RPMI7951 (cell line): ENCODE results near the gene GUCY2C. TPM values are rescaled to one million over a fixed set of nuclear protein-coding genes. Genes with fewer than 3 reads are reported as not detected.

ENCODE experiments used
- DNase-seq: peaks from one replicate; pipeline ENCODE4 v3.0.0-alpha.2; 2012; ENCODE audit warnings: low read depth
- total RNA-seq: library from RNA; depleted of rRNA; stranded (reverse); fragments of >200 nt; shearing (Covaris generic); gene quantifications from 2 replicates; pipeline ENCODE4 v1.2.3, GENCODE V29; 2014

Gene GUCY2C
- total RNA-seq, 1 experiment from 2014 or later: not detected

DNA sequence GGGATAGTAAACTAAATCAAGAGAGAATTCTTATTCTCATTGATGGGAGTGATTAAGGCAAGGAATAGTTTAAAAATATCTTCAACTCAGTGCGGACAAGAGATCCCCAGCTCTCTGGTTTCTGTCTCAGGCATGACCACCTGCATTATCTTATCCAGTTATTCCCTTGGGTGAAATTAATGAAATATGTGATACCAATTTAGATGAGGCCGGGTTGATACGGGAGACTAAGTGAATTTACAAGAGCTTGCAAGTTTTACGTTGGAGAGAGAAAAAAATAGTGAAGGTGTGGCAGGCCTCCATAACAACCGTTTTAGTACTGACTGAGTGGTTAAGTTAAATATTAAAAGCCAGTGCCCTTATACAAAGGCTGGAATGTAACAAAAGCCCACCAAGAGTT is 67.6 kb downstream of the GUCY2C start:
- DNase-seq: no peak

DNA sequence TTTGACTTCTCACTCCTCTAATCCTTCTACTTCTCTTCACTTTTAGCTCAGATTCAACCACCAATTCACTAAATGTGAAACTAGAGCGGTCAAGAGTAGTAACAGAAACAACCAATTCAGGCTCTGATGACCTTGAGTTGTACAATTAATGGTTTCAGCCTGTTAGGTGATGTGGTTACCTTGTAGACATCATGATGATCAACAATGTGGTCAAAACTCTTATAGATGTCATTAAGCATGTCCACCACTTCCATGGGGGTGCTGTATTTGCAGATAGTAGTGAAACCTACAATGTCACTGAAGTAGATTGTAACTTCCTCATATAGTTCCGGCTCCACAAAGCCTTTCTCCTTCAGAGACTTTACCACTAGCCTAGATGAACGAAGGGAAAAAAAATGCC is 74.6 kb downstream of the GUCY2C start:
- DNase-seq: no peak

- DNase-seq: no peak
Measured at GRCh38 chr12:14619741-14620501, 76.5 kb downstream of the GUCY2C start.

DNA sequence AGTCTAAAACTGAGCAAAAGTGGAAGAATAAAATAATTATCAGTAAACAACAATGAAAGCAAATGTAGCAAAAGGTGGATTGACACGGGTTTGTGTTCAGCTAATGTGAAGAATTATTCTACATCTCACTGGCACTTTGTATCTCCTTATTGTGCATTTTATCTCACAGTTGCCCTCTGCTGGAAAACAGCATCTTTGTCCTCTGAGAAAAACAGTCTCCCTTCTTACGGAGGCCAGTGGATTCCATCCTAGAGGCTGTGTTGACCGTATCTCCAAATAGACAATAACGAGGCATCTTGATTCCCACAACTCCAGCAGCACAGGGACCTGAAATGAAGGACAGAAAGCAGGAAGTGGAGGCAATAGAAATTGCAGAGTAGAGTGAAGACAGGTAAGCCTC is 77.4 kb downstream of the GUCY2C start:
- DNase-seq: peak; percentile 35

GRCh38 chr12:14614704-14615121 is 81.7 kb downstream of the GUCY2C start:
- no peak for DNase-seq

DNA sequence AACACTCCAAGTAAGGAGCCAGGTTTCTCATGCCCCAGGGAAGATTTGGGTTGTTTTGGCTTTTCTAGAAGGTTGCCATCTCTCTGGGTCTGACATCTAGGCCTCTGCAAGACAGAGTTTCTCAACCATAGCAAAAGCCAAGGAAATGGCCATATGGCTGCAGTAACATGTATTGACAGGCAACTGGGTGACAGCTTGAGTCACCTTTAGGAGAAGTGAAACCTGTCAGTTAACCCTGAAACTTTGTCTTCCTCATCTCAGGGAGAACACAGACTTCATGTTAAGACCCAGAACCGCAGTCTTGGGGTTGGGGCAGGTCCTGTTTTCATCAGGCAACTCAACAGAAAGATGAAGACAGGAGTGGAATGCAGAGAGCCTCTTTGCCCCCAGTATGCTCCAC is 82.7 kb downstream of the GUCY2C start:
- DNase-seq: no peak

DNA sequence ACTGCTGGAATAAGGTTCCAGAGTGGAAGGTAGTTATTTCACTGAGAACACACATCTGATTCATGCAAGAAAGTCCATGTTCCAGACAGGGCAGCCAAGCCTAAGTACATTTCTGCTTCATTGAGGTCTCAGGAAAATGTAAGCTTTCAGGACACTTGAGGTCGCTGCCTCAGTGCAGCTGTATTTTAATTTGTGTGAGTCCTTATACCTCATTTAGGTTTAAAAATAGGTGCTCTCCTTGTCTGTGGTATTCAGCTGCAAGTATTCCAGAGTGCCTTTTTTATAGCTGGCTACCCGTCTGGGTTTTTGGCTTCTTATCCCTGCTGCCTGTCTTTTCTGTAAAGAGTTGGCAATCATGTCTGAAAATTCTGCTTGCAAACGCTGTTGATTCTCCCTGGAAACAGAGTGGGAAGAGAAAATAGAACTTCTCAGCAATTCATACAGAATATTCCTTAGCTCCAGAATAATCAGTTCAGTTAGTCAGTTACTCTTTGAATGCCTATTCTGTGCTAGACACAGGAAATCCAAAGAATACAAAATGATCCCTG is 83.4 kb downstream of the GUCY2C start:
- DNase-seq: no peak

GRCh38 chr12:14612250-14612649 is 84.1 kb downstream of the GUCY2C start:
- DNase-seq: no peak

GRCh38 chr12:14611640-14612203 is 84.7 kb downstream of the GUCY2C start:
- no peak for DNase-seq

DNA sequence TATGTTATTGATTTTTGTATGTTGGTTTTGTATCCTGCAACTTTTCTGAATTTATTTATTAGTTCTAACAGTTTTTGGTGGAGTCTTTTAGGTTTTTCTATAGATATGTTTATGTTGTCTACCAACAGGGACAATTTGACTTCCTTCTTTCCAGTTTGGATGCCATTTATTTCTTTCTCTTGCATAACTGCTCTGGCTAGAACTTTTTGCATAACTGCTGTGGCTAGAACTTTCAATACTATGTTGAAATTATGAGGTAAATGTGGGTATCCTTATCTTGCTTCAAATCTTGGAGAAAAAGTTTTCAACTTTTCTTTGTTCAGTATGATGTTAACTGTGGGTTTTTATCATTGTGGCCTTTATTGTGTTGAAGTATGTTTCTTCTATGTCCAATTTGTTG is 88.8 kb downstream of the GUCY2C start:
- no peak for DNase-seq

GRCh38 chr12:14605401-14605989 is 90.9 kb downstream of the GUCY2C start:
- DNase-seq: no peak

DNA sequence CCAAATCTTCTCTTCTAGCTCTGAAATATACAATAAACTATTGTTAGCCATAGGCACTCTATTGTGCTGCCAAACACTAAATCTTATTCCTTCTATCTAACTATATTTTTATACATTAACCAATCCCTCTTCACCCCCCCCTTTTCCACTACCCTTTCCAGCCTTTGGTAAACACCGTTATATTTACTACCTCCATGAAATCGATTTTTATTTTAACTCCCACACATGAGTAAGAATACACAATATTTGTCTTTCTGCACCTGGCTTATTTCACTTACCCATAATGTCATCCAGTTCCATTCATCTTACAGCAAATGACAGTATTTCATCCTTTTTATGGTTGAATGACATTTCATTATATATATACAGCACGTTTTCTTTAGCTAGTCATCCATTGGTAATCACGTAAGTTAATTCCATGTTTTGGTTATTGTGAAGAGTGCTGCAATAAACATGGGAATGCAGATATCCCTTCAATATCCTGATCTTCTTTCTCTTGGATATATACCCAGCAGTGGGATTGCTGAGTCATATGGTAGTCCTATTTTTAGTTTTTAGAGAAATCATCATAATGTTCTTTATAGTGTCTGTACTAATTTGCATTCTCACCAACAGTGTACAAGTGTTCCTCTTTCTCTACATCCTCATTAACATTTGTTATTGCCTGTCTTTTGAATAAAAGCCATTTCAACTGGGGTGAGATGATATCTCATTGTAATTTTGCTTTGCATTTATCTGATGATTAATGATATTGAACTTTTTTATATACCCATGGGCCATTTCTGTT is 94.5 kb downstream of the GUCY2C start:
- no peak for DNase-seq

- DNase-seq: no peak
Measured at GRCh38 chr12:14597480-14597879, 98.9 kb downstream of the GUCY2C start.

- no peak for DNase-seq
Measured at GRCh38 chr12:14591719-14592118, 104.7 kb downstream of the GUCY2C start.

GRCh38 chr12:14589169-14590004 is 107.0 kb downstream of the GUCY2C start:
- DNase-seq: no peak

DNA sequence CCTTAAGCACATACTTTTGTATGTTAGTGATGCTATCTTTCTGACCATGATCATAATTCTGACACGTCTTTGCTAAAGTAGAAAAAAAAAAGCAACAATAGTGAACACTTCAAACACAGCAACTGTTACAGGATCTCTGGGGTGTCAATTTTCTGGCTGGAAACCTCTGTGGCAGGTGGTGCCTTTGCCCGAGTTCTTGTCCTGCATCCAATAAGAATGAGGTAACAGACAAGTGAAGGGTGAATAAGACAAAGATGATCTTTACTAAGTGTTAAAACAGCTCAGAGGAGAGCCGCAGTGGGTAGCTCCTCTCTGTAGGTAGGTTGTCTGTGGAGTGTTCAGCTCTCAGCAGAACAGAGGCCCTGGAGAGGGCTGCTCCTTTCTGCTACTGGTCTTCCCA is 107.8 kb downstream of the GUCY2C start:
- no peak for DNase-seq

DNA sequence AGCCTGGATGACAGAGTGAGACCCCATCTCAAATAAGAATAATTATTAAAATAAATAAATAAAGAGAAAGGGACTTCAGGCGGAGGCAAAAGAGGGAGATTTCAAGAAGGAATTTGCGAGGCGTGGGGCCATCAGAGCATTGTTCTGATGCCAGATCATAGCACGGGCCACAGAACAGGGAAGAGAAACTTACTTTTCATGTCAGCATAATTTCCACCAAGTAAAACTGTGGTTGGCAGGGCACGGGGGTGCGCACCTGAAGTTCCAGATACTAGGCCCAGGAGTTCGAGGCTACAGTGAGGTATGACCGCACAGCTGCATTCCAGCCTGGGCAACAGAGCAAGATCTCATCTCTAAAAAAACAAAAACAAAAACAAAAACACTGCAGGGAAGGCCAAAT is 117.8 kb downstream of the GUCY2C start:
- DNase-seq: no peak

- DNase-seq: no peak
Measured at GRCh38 chr12:14577344-14577743, 119.1 kb downstream of the GUCY2C start.

DNA sequence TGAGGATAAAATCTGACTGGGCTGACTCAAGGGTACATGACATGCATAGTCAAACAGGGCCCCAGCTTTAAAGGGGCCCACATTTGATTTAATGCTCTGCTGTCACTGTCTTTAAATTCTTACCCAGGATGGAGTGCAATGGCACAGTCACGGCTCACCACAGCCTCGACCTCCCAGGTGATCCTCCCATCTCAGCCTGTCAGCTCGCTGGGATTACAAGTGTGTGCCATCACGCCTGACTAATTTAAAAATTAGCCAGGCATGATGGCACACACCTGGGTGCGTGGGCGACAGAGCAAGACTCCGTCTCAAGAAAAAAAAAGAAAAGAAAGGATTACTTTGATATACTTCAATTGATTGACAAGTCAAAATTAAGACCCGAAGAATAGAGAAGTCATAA is 119.5 kb downstream of the GUCY2C start:
- no peak for DNase-seq

- DNase-seq: no peak
Measured at GRCh38 chr12:14575585-14575984, 120.8 kb downstream of the GUCY2C start.

DNA sequence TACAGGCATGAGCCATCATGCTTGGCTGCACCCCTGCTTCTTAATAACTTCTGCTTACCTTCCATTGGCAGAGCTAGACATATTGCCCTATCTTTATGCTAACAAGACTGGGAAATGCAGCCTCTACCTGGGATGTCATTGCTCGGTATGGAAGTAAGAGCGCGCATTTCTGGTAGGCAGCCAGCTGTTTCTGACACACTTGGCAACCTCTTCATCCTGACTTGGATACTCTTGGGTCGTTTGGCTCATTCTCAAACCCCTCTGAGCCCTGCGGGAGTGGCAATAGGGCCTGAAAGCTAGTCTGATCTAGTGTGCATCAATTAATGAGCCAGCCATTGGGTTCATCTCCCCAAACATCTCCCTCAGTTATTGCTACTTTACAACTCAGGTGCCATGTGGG is 123.3 kb downstream of the GUCY2C start:
- no peak for DNase-seq
